HK-2 (cell line): ENCODE results near the gene INTS14.

Experiments
- DNase-seq: peaks from one replicate; pipeline ENCODE4 v3.0.0-alpha.2; 2018; ENCODE audit not compliant: unreplicated experiment

INTS14 gene

DNA sequence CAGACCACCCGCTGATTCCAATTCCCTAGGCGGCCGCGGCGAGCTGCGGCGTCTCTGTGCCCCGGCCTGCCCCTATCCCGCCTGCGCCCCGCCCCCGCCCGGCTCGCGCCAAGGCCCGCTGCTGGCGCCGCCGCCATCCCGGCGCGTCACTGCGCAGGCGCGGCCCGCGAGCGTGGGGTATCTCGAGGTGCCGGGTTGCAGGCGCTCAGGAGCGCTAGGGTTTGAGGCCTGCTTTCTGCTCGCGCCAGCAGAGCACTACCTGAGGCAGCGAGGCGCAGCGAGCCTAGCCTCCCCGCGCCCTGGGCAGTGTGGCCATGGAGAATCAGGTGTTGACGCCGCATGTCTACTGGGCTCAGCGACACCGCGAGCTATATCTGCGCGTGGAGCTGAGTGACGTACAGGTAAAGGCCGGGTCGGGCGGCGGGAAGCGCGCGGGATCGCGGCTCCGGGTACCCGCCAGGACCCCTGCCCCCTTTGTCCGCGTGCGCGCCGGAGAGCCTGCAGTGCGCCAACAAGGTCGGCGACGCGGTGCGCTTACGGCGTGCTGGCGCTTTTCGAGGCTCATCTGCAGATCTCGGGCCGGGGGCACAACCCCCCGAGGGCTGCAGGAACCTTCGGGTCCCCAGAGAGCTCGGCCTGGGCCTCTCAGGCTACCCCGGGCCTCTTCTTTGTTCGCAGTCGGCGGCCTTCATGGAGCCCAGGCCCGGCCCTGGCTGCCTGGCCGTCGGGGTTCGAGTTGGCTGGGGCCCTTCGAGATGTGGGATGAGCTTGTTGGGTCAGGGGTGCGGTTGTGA lies 80.4 kb downstream of the INTS14 start, which contains the start of gene HACD3:
Gene HACD3 (plus strand): TSS at position 146 of the 794 bp plus-strand sequence. CDS start 169 bp downstream, at position 315.
- peak; percentile 81 for DNase-seq

DNA sequence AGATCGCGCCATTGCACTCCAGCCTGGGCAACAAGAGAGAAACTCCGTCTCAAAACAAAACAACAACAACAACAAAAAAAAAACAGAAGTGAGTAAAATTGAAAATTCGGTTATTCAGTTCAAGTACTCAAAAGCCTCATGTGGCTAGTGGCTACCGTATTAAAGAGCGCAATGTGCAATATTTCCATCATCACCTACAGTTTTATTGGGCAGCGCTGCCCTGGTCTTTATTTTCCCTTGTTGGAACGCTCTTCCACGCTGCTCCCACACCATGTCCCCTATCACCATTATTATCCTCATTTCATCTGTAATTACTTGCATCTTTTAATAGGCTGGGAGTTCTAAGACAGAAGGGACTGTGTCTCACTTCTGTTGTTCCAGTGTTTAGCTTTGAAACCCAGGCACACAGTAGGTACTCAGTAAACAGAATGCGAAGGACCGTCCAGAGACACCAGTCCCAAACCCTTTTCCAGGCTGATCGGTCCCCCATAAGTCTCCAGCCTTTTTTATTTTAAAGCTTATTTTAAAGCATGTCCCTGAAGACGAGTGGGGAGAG lies 81.1 kb downstream of the INTS14 start:
- no peak for DNase-seq
